NCI-H146 treated with DMSO at 0.1 percent for 48 hours (cell line): ENCODE results near the gene SDK2.

Source experiments
- DNase-seq: peaks from one replicate; lab custom pipeline; 2025; ENCODE audit not compliant: unreplicated experiment; lab: John Stamatoyannopoulos, UW

Gene SDK2

GRCh38 chr17:73644145-73645049 is at the start of gene SDK2:
SDK2 (minus strand) TSS chr17:73644445; CDS start chr17:73644088, 357 bp downstream.
- no peak for DNase-seq

GRCh38 chr17:73693071-73693470 is 48.8 kb upstream of the SDK2 start:
- no peak for DNase-seq

GRCh38 chr17:73691321-73691766 is 47.1 kb upstream of the SDK2 start:
- no peak for DNase-seq

GRCh38 chr17:73690676-73691075 is 46.4 kb upstream of the SDK2 start:
- no peak for DNase-seq

- DNase-seq = no peak
These were observed 45.5 kb upstream of the SDK2 start for GRCh38 chr17:73689596-73690275.

- no peak for DNase-seq
These were observed 42.7 kb upstream of the SDK2 start for GRCh38 chr17:73686961-73687360.

- DNase-seq = no peak
These were observed 41.9 kb upstream of the SDK2 start for GRCh38 chr17:73686126-73686525.

- no peak for DNase-seq
These were observed 39.9 kb upstream of the SDK2 start for GRCh38 chr17:73684183-73684582.

- DNase-seq = no peak
These were observed 39.5 kb upstream of the SDK2 start for GRCh38 chr17:73683771-73684170.

- DNase-seq = no peak
These were observed 37.7 kb upstream of the SDK2 start for GRCh38 chr17:73681946-73682345.

- DNase-seq = no peak
These were observed 35.2 kb upstream of the SDK2 start for GRCh38 chr17:73679476-73679875.

- no peak for DNase-seq
These were observed 34.8 kb upstream of the SDK2 start for GRCh38 chr17:73678999-73679398.

- DNase-seq = no peak
These were observed 25.5 kb upstream of the SDK2 start for GRCh38 chr17:73669771-73670170.

GRCh38 chr17:73667181-73667959 is 23.1 kb upstream of the SDK2 start:
- no peak for DNase-seq

- DNase-seq = no peak
These were observed 19.4 kb upstream of the SDK2 start for GRCh38 chr17:73663614-73664013.

GRCh38 chr17:73660366-73660765 is 16.1 kb upstream of the SDK2 start:
- no peak for DNase-seq

- DNase-seq = no peak
These were observed 14.7 kb upstream of the SDK2 start for GRCh38 chr17:73658821-73659515.

GRCh38 chr17:73657473-73658116 is 13.3 kb upstream of the SDK2 start:
- DNase-seq = peak; percentile 64

GRCh38 chr17:73654241-73654640 is 10.0 kb upstream of the SDK2 start:
- no peak for DNase-seq

- no peak for DNase-seq
These were observed 9.6 kb upstream of the SDK2 start for GRCh38 chr17:73653810-73654209.
